Measurements from ENCODE around the gene XDH. TPM values are rescaled to one million over a fixed set of nuclear protein-coding genes. Genes with fewer than 3 reads are reported as not detected.

Gene XDH
- total RNA-seq, 1 experiment from 2014 or later = 3.1 TPM

DNA sequence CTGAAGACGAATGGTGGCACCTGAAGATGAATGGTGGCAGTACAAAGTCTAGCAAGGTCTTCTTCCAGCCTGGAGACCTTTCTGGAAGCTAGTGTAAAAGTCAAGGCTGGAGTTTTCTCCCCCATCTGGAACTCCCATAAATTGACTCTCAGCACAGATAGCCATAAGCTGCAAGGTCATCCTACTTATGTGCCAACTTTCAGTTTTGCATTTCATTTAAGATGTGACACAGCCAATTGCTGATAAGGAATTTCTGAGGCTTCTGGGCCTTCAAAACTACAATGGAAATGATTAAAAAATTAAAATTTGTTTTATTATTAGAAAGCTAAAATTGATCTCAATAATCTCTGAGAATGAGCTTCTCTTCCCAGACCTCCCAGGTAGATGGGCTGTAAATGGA is 10.2 kb downstream of the XDH start:
- DNase-seq (ENCODE audit: low read depth) = no peak

GRCh38 chr2:31402388-31402787 is 12.2 kb downstream of the XDH start:
- peak; percentile 61 for DNase-seq (ENCODE audit: low read depth)

DNA sequence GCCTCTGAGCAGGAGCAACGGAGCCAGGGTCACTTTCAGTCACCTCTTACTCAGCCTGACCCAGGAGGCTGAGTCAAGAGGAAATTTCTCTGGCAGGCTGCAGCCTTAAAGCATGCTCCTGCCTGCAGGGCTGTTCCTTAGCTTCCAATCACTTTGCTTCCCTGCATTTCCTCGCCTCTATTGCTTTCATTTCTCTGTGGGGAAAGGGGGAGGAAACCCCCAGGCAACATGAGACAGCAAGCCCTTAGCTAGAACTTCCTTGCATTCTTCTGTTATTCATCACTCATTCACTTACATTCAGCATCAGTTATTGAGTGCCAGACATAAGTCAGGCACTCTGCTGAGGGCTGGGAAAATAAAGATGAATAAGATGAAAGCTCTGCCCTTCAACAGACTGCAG is 13.0 kb downstream of the XDH start:
- peak; percentile 100 for DNase-seq (ENCODE audit: low read depth)

- no peak for DNase-seq (ENCODE audit: low read depth)
Observed at GRCh38 chr2:31398881-31399280, 15.7 kb downstream of the XDH start.

- DNase-seq (ENCODE audit: low read depth) = no peak
Observed at GRCh38 chr2:31397094-31397493, 17.4 kb downstream of the XDH start.

DNA sequence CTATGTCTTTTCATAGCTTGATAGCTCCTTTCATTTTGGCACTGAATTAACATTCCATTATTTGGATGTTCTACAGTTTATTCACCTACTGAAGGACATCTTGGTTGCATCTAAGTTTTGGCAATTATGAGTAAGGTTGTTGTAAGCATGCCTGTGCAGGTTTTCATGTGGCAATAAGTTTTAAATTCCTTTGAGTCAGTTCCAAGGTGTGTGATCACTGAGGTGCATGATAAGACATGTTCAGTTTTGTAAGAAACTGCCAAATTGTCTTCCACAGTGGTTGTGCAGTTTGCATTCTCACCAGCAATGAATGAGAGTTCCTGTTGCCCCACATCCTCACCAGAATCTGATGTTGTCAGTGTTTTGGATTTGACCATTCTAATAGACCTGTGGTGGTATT is 24.2 kb downstream of the XDH start:
- no peak for DNase-seq (ENCODE audit: low read depth)

DNA sequence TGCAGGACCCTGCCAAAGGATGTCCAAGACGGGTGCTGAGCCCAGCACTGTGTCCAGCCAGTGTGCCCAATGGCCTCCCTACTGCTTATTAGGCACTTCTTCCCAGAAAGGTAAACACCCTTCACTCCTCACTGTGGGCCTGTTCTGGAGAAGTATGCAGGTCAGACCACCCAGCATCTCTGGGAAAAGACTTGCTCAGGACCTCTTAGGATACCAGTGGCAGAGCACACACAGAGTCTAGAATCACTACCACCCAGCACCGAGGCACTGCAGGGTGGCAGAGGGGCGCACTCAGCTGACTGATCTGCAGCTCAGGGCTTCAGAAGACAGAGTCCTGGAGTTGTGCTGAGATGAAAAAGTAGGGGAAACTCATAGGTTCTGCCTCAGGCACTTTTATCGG is 25.8 kb downstream of the XDH start:
- no peak for DNase-seq (ENCODE audit: low read depth)

- no peak for DNase-seq (ENCODE audit: low read depth)
Observed at GRCh38 chr2:31387850-31388249, 26.7 kb downstream of the XDH start.

DNA sequence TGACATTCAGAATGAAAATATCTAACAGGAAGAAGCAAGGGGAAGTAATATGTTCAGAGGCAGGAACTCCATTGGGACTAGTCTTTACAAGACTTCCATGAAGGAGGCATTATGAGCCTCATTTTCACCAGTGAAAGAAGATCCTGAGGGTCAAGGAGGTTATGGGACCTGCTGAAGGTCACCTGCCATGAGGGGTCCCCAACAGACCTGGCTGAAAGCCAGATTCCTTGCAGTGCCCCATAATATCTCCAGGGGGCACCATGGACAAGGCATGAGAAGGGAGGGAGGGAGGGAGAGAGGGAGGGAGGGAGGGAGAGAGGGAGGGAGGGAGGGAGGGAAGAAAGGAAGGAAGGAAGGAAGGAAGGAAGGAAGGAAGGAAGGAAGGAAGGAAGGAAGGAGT is 27.9 kb downstream of the XDH start:
- no peak for DNase-seq (ENCODE audit: low read depth)

- no peak for DNase-seq (ENCODE audit: low read depth)
Observed at GRCh38 chr2:31386172-31386571, 28.4 kb downstream of the XDH start.

DNA sequence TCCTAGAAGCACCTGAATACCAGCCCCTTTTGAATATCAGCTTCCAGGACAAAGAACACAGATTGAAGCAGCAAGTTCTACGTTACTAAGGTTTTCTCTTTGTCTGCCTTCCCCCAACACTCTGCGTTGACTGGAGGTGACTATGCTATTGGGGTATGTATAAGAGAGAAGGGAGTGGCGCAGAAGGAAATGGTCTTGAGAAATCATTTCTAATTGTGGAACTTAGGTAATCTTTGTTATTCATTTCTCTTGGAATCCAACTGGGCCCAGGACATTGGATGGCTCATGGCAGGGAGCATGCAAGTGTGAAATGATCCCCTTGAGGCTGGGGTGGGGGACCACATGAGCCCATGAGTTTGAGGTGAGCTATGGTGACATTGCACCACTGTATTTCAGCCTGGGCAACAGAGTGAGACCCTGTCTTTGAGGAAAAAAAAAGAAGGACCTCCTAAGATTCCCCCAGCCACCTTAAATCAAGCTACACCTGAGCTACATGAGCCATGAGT is 29.7 kb downstream of the XDH start:
- DNase-seq (ENCODE audit: low read depth) = peak; percentile 98

DNA sequence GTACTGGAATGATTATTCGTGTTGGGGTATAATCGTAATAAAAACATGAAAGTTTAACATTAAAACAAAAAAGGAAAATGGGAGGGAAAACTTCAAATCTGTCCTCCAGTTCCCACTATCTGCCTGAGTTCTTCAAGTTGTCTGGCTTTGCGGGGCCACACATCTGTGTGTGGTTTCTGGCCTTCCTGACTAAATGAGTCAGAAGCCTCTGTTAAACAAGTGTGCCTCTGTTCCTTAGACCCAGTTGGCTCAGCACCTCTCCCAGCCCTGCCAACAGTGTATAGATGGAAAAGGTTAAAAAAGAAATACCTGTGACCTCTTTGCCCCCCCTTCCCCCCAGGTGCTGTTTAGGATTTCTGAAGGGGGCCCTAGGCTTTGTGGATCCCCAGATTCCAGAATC is 30.2 kb downstream of the XDH start:
- peak; percentile 96 for DNase-seq (ENCODE audit: low read depth)

GRCh38 chr2:31383471-31384153 is 30.9 kb downstream of the XDH start:
- DNase-seq (ENCODE audit: low read depth) = peak; percentile 75

GRCh38 chr2:31382452-31383120 is 32.0 kb downstream of the XDH start:
- DNase-seq (ENCODE audit: low read depth) = peak; percentile 77

DNA sequence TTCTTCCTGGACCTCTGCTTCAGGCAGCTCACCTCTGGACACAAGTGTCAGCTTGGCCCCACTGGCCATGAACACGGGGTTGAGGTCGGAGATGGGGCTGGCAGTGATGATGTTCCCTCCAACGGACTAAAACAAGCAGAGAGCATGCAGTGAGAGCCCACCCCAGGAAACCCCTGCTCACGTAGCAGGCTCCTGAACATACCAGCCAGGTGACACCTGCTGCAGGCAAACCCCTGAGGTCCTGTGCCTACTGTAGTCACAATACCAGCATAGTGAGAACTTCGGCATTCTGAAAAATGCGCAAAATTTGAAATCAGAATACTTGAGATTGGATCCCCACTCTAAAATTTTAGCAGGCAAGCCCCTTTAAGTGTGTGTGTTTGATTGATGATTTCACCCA is 32.9 kb downstream of the XDH start:
- no peak for DNase-seq (ENCODE audit: low read depth)

GRCh38 chr2:31380243-31380642 is 34.3 kb downstream of the XDH start:
- DNase-seq (ENCODE audit: low read depth) = no peak

GRCh38 chr2:31379747-31380146 is 34.8 kb downstream of the XDH start:
- no peak for DNase-seq (ENCODE audit: low read depth)

GRCh38 chr2:31378791-31379501 is 35.6 kb downstream of the XDH start:
- no peak for DNase-seq (ENCODE audit: low read depth)

DNA sequence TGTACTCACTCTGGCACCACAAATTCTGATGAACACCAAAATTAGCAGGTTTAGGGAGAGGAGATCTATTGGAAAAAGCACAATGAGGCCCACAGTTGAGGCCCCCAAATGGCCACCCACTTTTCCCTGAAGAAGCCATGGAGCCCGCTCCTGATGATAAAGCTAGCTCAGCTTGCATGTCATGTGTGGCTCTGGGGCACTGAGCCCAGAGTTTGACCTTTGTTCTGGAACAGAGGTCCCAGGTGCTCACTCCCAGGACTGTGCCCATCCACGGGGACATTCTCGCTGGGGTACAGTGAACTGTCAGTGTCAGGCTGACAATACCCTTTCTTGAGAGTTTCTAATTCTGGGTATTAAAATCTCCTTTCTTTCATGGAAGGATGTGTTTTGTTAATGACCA is 36.2 kb downstream of the XDH start:
- no peak for DNase-seq (ENCODE audit: low read depth)

DNA sequence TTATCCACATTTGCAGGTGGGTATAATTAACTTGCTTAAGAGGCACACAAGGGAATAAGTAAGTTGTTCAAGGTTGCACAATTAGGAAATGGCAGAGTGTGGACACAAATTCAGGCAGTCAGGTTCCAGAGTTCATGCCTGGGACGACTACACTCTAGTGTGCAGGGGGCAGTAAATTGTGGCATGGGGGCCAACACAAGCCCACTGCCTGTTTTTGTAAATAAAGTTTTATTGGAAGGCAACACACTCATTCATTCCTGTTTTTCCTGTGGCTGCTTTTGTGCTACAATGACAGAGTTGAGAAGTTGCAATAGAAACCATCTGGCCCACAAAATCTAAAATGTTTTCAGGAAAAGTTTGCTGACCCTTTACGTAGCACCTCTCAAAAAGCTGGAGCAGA is 41.4 kb downstream of the XDH start:
- no peak for DNase-seq (ENCODE audit: low read depth)

DNA sequence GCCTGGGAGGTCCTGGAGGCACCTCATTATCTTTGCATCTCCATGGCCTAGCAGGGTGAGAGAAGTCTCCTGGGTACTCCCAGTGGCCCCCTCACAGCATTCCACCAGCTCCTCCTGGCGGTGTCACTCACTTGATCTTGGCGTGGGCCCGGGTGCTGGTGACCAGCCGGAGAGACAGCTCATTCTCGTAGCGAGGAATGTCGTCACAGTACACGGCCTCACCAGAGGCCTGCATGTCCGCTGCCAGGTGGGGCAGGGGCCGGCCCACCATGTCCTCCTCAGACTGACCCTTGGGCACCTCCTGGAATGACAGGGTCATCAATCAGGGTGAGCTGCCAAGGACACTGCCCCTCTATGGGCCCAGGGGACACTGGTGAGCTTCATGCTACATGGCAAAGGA is 42.4 kb downstream of the XDH start:
- DNase-seq (ENCODE audit: low read depth) = no peak

DNA sequence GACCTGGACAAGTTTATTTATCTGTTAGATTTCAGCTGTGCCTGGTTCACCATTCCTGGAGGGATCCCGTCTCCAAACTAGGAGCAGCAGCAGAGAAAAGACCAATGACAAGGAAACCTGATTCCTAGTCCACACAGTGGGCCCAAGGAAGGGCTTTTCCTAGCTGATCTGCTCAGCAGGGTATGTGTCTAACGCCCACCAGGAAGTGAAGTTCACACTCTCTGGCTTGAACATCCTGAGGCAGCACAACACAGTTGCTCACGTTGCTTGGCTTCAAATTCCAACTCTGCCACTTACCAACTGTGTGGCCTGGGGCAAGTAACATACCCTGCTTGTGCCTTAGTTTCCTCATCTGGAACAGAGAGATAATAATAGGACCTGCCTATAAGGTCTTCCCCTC is 42.9 kb downstream of the XDH start:
- no peak for DNase-seq (ENCODE audit: low read depth)

DNA sequence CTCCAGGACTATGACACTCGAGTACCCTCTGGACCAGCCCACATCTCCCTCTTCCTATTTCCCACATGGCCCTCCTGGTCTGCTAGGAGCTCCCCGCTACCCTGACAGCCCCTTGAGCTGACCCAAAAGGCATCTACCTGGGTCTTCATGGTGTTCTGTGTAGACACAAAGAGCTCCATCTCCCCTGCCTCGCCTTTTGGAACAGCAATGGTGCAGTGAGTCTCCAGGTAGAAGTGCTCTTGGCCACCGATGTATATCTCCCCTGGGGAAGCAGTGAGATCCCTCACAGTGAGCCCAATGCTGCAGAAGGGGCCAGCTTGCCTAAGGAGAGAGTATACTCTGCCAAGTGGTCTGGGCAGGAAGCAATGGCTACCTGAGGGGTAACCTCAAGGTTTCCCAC is 47.8 kb downstream of the XDH start:
- DNase-seq (ENCODE audit: low read depth) = no peak
